NB4 (cell line): ENCODE results near the gene SDR42E2.
"Not testable (repeated sequence)": the region's sequence is repeated elsewhere in the genome, so short reads cannot be mapped to it uniquely, and the experiment has no call there.

ENCODE experiments used
- DNase-seq: peaks from one replicate; pipeline ENCODE4 v3.0.0; 2010; ENCODE audit warnings: low read depth
- H3K4me3 ChIP-seq: one replicate; pipeline ENCODE4 v1.5.1; 2011; ENCODE audit warnings: mild to moderate bottlenecking, low read depth, low read length, moderate library complexity
- CTCF ChIP-seq: IDR thresholded peaks from one replicate; pipeline ENCODE4 v1.5.1; 2012; ENCODE audit warnings: low read depth, low read length
- MAX ChIP-seq: IDR thresholded peaks from 2 replicates; pipeline ENCODE4 v1.6.1; 2011; ENCODE audit warnings: low read depth, low read length
- MYC ChIP-seq: IDR thresholded peaks from 2 replicates; pipeline ENCODE4 v1.6.1; 2011; ENCODE audit warnings: low read depth, low read length
- POLR2A ChIP-seq: IDR thresholded peaks from 2 replicates; pipeline ENCODE4 v1.6.1; 2011; ENCODE audit warnings: mild to moderate bottlenecking; ENCODE audit not compliant: insufficient read length; ENCODE audit errors: extremely low read depth

Gene SDR42E2

GRCh38 chr16:22195445-22195694 lies 33.1 kb downstream of the SDR42E2 start:
- H3K4me3 ChIP-seq = no peak overlapping the region
- TF ChIP-seq MYC (no peak), POLR2A (no peak), MAX (no peak), CTCF (no peak)
- DNase-seq = no peak

GRCh38 chr16:22195695-22196558 lies 33.6 kb downstream of the SDR42E2 start:
- DNase-seq = peak; percentile 88
- H3K4me3 ChIP-seq = peak overlapping the region; percentile 73
- TF ChIP-seq CTCF = peak; percentile 85
- no peak; the same call in 1 of the 2 replicates for TF ChIP-seq MYC
- TF ChIP-seq POLR2A = no peak
- TF ChIP-seq MAX = peak; percentile 61; the same call in 1 of the 2 replicates

GRCh38 chr16:22196559-22197168 lies 34.4 kb downstream of the SDR42E2 start:
- H3K4me3 ChIP-seq, DNase-seq: not testable (repeated sequence)

GRCh38 chr16:22198547-22199293 lies 36.4 kb downstream of the SDR42E2 start:
- H3K4me3 ChIP-seq = no peak overlapping the region
- TF ChIP-seq MYC = no peak
- TF ChIP-seq POLR2A = no peak
- no peak for TF ChIP-seq CTCF
- TF ChIP-seq MAX = no peak
- peak; percentile 30 for DNase-seq

- TF ChIP-seq POLR2A = no peak
- no peak for TF ChIP-seq MYC
- TF ChIP-seq MAX = no peak
- DNase-seq = no peak
- no peak overlapping the region for H3K4me3 ChIP-seq
Observed at GRCh38 chr16:22202261-22202637, 39.9 kb downstream of the SDR42E2 start.

GRCh38 chr16:22203091-22203490 lies 40.8 kb downstream of the SDR42E2 start:
- TF ChIP-seq MYC (no peak), MAX (no peak), POLR2A (no peak), CTCF (no peak)
- H3K4me3 ChIP-seq = no peak overlapping the region
- DNase-seq = no peak
